ENCODE results near the gene ELK3.

Gene ELK3

GRCh38 chr12:96258104-96258961 is 64.2 kb downstream of the ELK3 start:
- no peak for DNase-seq

- DNase-seq = no peak
Observed at GRCh38 chr12:96260231-96260630, 66.1 kb downstream of the ELK3 start.

GRCh38 chr12:96260644-96261043 is 66.5 kb downstream of the ELK3 start:
- DNase-seq = no peak

- DNase-seq = no peak
Observed at GRCh38 chr12:96261557-96261956, 67.4 kb downstream of the ELK3 start.

- no peak for DNase-seq
Observed at GRCh38 chr12:96263449-96263902, 69.3 kb downstream of the ELK3 start.

- no peak for DNase-seq
Observed at GRCh38 chr12:96265400-96265799, 71.2 kb downstream of the ELK3 start.

- no peak for DNase-seq
Observed at GRCh38 chr12:96265836-96266235, 71.7 kb downstream of the ELK3 start.

GRCh38 chr12:96266238-96266637 is 72.1 kb downstream of the ELK3 start:
- DNase-seq = no peak

- no peak for DNase-seq
Observed at GRCh38 chr12:96271469-96272199, 77.5 kb downstream of the ELK3 start.

- no peak for DNase-seq
Observed at GRCh38 chr12:96274331-96274730, 80.2 kb downstream of the ELK3 start.

GRCh38 chr12:96285158-96285557 is 91.0 kb downstream of the ELK3 start:
- no peak for DNase-seq

GRCh38 chr12:96289067-96289466 is 94.9 kb downstream of the ELK3 start:
- DNase-seq = no peak

GRCh38 chr12:96293093-96293492 is 98.9 kb downstream of the ELK3 start:
- DNase-seq = no peak

- no peak for DNase-seq
Observed at GRCh38 chr12:96294831-96295230, 100.7 kb downstream of the ELK3 start.

- DNase-seq = no peak
Observed at GRCh38 chr12:96295532-96296160, 101.5 kb downstream of the ELK3 start.

GRCh38 chr12:96297504-96297903 is 103.3 kb downstream of the ELK3 start:
- DNase-seq = no peak

GRCh38 chr12:96300064-96300463 is 105.9 kb downstream of the ELK3 start:
- no peak for DNase-seq

GRCh38 chr12:96301732-96302131 is 107.6 kb downstream of the ELK3 start:
- no peak for DNase-seq

GRCh38 chr12:96302687-96303310 is 108.6 kb downstream of the ELK3 start:
- no peak for DNase-seq

- DNase-seq = no peak
Observed at GRCh38 chr12:96303653-96304052, 109.5 kb downstream of the ELK3 start.

GRCh38 chr12:96305665-96306064 is 111.5 kb downstream of the ELK3 start:
- DNase-seq = no peak

- DNase-seq = no peak
Observed at GRCh38 chr12:96308881-96309280, 114.7 kb downstream of the ELK3 start.

GRCh38 chr12:96310067-96310466 is 115.9 kb downstream of the ELK3 start:
- DNase-seq = no peak
